CD4-positive, alpha-beta T cell (primary cell): ENCODE measurements around the gene LPCAT3. TPM values are rescaled to one million over a fixed set of nuclear protein-coding genes. Genes with fewer than 3 reads are reported as not detected.

ENCODE experiments used
- ATAC-seq: fragments of 200-7000 bp; cut with Tn5 transposase; one replicate; pipeline ENCODE4 v1.10.0; 2022; ENCODE audit warnings: mild to moderate bottlenecking; ENCODE audit not compliant: poor library complexity
- CTCF ChIA-PET: fragments of 350-600 bp; sonication (Branson Sonifier 250); formaldehyde crosslinking; loops from one replicate; lab custom pipeline; 2021; ENCODE audit warnings: antibody characterized with exemption, inconsistent platforms; lab: Charles Lee
- POLR2A ChIA-PET: fragments of 350-600 bp; sonication (Branson Sonifier 250); formaldehyde crosslinking; loops from one replicate; lab custom pipeline; 2021; ENCODE audit warnings: antibody characterized with exemption, inconsistent platforms; lab: Charles Lee
- DNase-seq, 14 experiments: peaks; one replicate each; pipeline ENCODE4 v3.0.0-alpha.2; 2013 to 2020; ENCODE audit warnings: mixed read lengths in 2 of 14
- H3K27ac ChIP-seq, 2 donors: one replicate each; pipeline versions ENCODE4 v1.5.1 to v1.7.0; 2013; ENCODE audit warnings: low read length in 2 of 2, low read depth in 1 of 2, mild to moderate bottlenecking in 1 of 2
- H3K27me3 ChIP-seq, 2 experiments: 1 replicate in 1 of 2; 2 replicates in 1 of 2; pipeline versions ENCODE4 v1.6.1 to v1.7.0; 2013; ENCODE audit warnings: low read length in 2 of 2, control low read depth in 1 of 2, mild to moderate bottlenecking in 1 of 2, moderate library complexity in 1 of 2; ENCODE audit not compliant: insufficient read depth in 2 of 2, control insufficient read depth in 1 of 2
- H3K36me3 ChIP-seq: one replicate; pipeline ENCODE4 v1.6.1; 2013; ENCODE audit warnings: low read length, control low read depth; ENCODE audit not compliant: insufficient read depth
- H3K4me1 ChIP-seq: one replicate; pipeline ENCODE4 v1.6.1; 2013; ENCODE audit warnings: low read length, control low read depth; ENCODE audit not compliant: insufficient read depth
- H3K4me3 ChIP-seq: one replicate; pipeline ENCODE4 v1.5.1; 2013; ENCODE audit warnings: mild to moderate bottlenecking, low read length, moderate library complexity
- H3K9me3 ChIP-seq, 2 experiments: 1 replicate in 1 of 2; 2 replicates in 1 of 2; pipeline versions ENCODE4 v1.6.1 to v1.7.0; 2013; ENCODE audit warnings: low read length in 2 of 2, mild to moderate bottlenecking in 2 of 2, control low read depth in 1 of 2, moderate library complexity in 1 of 2; ENCODE audit not compliant: control insufficient read depth in 1 of 2, insufficient read depth in 1 of 2
- H3K27ac Mint-ChIP-seq: one replicate; pipeline ENCODE4 v1.8.0; 2020; ENCODE audit warnings: mixed read lengths
- H3K27me3 Mint-ChIP-seq: one replicate; pipeline ENCODE4 v1.8.0; 2021; ENCODE audit warnings: mixed read lengths
- H3K36me3 Mint-ChIP-seq: one replicate; pipeline ENCODE4 v1.8.0; 2021; ENCODE audit warnings: low read depth, mixed read lengths
- H3K4me1 Mint-ChIP-seq: one replicate; pipeline ENCODE4 v1.8.0; 2021; ENCODE audit warnings: low read depth, mixed read lengths
- H3K4me3 Mint-ChIP-seq: one replicate; pipeline ENCODE4 v1.8.0; 2020; ENCODE audit warnings: mild to moderate bottlenecking, mixed read lengths
- H3K9me3 Mint-ChIP-seq: one replicate; pipeline ENCODE4 v1.8.0; 2020; ENCODE audit warnings: mixed read lengths
- CTCF ChIP-seq: fragments of 200-600 bp; IDR thresholded peaks from one replicate; pipeline ENCODE4 v1.8.0; 2022; ENCODE audit warnings: antibody characterized with exemption, mild to moderate bottlenecking
- intact Hi-C, 2 experiments: fragments of 100-400 bp; cut with DNase I in 1 of 2; cut with micrococcal nuclease in 1 of 2; formaldehyde crosslinking; loops; one replicate each; pipeline versions ENCODE4 v1.15.1 to v1.9.0; 2023 to 2025; cut with DNase I, micrococcal nuclease
- total RNA-seq, 174 experiments: library from RNA in 2 of 174; stranded (reverse) in 2 of 174; gene quantifications; one replicate each; pipeline ENCODE4 v1.2.3 and lab custom pipeline; 2021 to 2026

LPCAT3 gene
- total RNA-seq, 2 experiments from 2014 or later = 11.8 to 14.8 TPM

- H3K36me3 ChIP-seq = peaks cover 48% of the 10 kb centered on the region
These were observed 54.4 kb downstream of the LPCAT3 start for GRCh38 chr12:6963791-6964413.

DNA sequence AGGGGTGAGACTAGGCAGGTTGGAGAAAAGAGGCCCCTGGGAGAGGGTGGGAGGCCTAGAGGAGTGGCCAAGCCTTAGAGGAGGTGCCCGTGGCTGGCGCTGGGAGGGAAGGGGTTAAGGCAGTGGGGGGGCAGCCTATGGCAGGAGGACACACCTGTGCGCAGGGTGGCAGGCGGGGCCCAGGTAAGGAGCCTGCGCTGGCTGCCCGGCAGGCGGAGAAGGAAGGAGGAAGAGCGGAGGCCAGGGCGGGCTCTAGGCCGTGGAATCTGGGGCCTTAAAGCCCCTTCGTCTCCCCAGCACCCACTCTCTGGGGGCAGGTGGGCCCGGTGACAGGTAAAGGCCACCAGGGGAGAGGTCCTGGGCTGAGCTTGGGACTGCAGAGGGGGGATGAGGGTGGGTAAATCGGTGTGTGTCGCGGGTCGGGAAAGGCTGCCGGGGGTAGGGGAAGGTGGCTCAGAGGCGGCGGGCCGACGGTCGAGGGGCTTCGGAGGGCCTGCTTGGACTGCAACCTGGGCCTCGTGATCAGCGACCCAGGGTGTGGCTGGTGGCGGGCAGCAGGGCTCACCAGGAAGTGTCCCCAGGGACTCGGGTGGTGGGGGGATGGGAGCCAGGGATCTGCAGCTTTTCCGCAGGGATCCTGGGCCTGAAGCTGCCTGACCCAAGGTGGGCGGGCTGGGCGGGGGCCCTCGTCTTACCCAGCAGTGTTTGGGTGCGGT, 55.1 kb downstream of the LPCAT3 start:
- TF ChIP-seq CTCF = no peak
- DNase-seq (peak in 1 of 14 experiments; percentile 37), ATAC-seq (no peak)
- Histone ChIP-seq H3K27ac (peak overlapping the region in 1 of 2 donors; percentile 96), H3K27me3 (no peaks in the 10 kb centered on the region), H3K9me3 (no peaks in the 10 kb centered on the region), H3K4me3 (no peak overlapping the region), H3K36me3 (peaks cover 48% of the 10 kb centered on the region), H3K4me1 (peaks cover 71% of the 10 kb centered on the region)
- POLR2A ChIA-PET = interaction anchor here (1.6 to 16.4 kb wide), 4 partner anchors 9 to 90 kb away, joined by 5 to 963 read pairs (median 51); partner anchors contain the start of genes C12orf57, PTPN6, RNU7-1 and SPSB2
- H3K36me3 Mint-ChIP-seq = peaks cover 69% of the 10 kb centered on the region
- H3K4me3 Mint-ChIP-seq = no peak overlapping the region
- no peaks in the 10 kb centered on the region for H3K9me3 Mint-ChIP-seq
- CTCF ChIA-PET = interaction anchor here (0.5 to 13.3 kb wide), 3 partner anchors 15 to 154 kb away, joined by 3 to 324 read pairs (median 4); partner anchors contain the start of genes C12orf57, PTPN6 and RNU7-1
- H3K4me1 Mint-ChIP-seq = peaks cover 59% of the 10 kb centered on the region
- no peaks in the 10 kb centered on the region for H3K27me3 Mint-ChIP-seq
- H3K27ac Mint-ChIP-seq = peak overlapping the region; percentile 97
- intact Hi-C loops = no loop called here

More at GRCh38 chr12:6963791-6964413, 54.4 kb downstream of the LPCAT3 start:
- peaks cover 69% of the 10 kb centered on the region for H3K36me3 Mint-ChIP-seq
- no peaks in the 10 kb centered on the region for H3K9me3 Mint-ChIP-seq
- no peak for ATAC-seq
- no peak overlapping the region for H3K4me3 ChIP-seq
- no peaks in the 10 kb centered on the region for H3K27me3 Mint-ChIP-seq
- no peak overlapping the region for H3K4me3 Mint-ChIP-seq
- H3K27ac ChIP-seq = peak overlapping the region in 1 of 2 donors; percentile 39
- H3K27me3 ChIP-seq = no peaks in the 10 kb centered on the region
- H3K9me3 ChIP-seq = no peaks in the 10 kb centered on the region
- TF ChIP-seq CTCF = no peak
- H3K27ac Mint-ChIP-seq = peak overlapping the region; percentile 90
- peak in 1 of 14 experiments; percentile 36 for DNase-seq
- intact Hi-C loops = loop anchor here in 1 of 2 experiments (2.0 kb wide), 1 partner anchor 95 kb away; no protein-coding TSS in a partner anchor
- peaks cover 56% of the 10 kb centered on the region for H3K4me1 Mint-ChIP-seq
- H3K4me1 ChIP-seq = peaks cover 70% of the 10 kb centered on the region
- ChIA-PET POLR2A (interaction anchor here (1.0 to 16.4 kb wide), 10 partner anchors 8 to 145 kb away, joined by 3 to 963 read pairs (median 5); partner anchors contain the start of genes ATN1, C12orf57, C1RL and PTPN6), CTCF (interaction anchor here (0.5 to 13.3 kb wide), 6 partner anchors 16 to 154 kb away, joined by 3 to 324 read pairs (median 8); partner anchors contain the start of genes C12orf57, PTPN6 and RNU7-1)

- DNase-seq (peak in 1 of 14 experiments; percentile 40), ATAC-seq (no peak)
- CTCF ChIA-PET = interaction anchor here (1.1 to 13.3 kb wide), 6 partner anchors 15 to 71 kb away, joined by 4 to 324 read pairs (median 11); partner anchors contain the start of genes C12orf57, ENO2, LPCAT3 and LRRC23
- peaks cover 66% of the 10 kb centered on the region for H3K4me1 Mint-ChIP-seq
- intact Hi-C loops = no loop called here
- no peaks in the 10 kb centered on the region for H3K27me3 Mint-ChIP-seq
- no peaks in the 10 kb centered on the region for H3K9me3 ChIP-seq
- H3K27ac ChIP-seq = peak overlapping the region; percentile 94 to 96
- H3K27me3 ChIP-seq = no peaks in the 10 kb centered on the region
- H3K36me3 ChIP-seq = peaks cover 48% of the 10 kb centered on the region
- H3K27ac Mint-ChIP-seq = peak overlapping the region; percentile 97
- peak overlapping the region; percentile 29 for H3K4me3 ChIP-seq
- peaks cover 78% of the 10 kb centered on the region for H3K4me1 ChIP-seq
- peak overlapping the region; percentile 90 for H3K4me3 Mint-ChIP-seq
- no peaks in the 10 kb centered on the region for H3K9me3 Mint-ChIP-seq
- POLR2A ChIA-PET = interaction anchor here (1.6 to 16.4 kb wide), 8 partner anchors 8 to 273 kb away, joined by 4 to 963 read pairs (median 8); partner anchors contain the start of genes C12orf57, ENO2, LPCAT3 and PTPN6
- TF ChIP-seq CTCF = no peak
- H3K36me3 Mint-ChIP-seq = peaks cover 68% of the 10 kb centered on the region
These were observed 55.8 kb downstream of the LPCAT3 start for GRCh38 chr12:6962285-6963015.
